ENCODE measurements around the gene C4orf50. TPM values are rescaled to one million over a fixed set of nuclear protein-coding genes. Genes with fewer than 3 reads are reported as not detected.
A peak's percentile ranks its signal among the peaks of the same experiment; 100 is the strongest.

C4orf50 gene
- total and polyA plus RNA-seq, 2 experiments from 2014 or later: 0.06 to 0.31 TPM

DNA sequence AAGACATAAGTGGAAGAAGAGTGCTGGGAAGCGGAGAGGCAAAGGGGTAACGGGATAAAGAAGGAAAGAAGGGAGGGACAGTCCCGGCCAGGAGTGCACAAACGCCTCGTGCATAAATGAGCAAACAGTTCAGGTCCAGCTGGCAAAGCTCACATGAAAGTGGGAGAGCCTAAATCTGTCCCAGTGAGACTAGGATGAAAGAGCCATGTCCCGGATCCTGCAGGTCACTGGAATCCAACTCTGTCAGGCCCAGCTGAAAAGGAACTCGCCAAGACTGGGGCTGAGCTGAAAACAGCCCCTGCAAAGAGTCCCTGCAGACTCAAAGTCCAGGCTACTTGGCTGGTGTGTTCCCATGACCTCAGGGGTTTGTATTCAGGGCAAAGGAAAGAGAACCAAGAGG lies 87.4 kb downstream of the C4orf50 start:
- Histone ChIP-seq H3K27me3 (ENCODE audit: insufficient read depth) (no peaks in the 10 kb centered on the region), H3K36me3 (ENCODE audit: insufficient read depth) (no peaks in the 10 kb centered on the region), H4K20me1 (replicated peaks; ENCODE audit: insufficient read depth) (no peaks in the 10 kb centered on the region), H3K9me2 (ENCODE audit: insufficient read depth) (no peaks in the 10 kb centered on the region), H3K4me2 (no peak overlapping the region), H3K79me2 (replicated peaks; ENCODE audit: insufficient read depth) (no peaks in the 10 kb centered on the region), H3K27ac (ENCODE audit: low read depth) (no peak overlapping the region), H3K4me1 (ENCODE audit: insufficient read depth) (peaks cover 10% of the 10 kb centered on the region; the same call in 1 of the 2 replicates), H2AFZ (peak overlapping the region; percentile 59; the same call in 1 of the 2 replicates), H3K4me3 (no peak overlapping the region), H3F3A (replicated peaks; ENCODE audit: low read depth) (no peaks in the 10 kb centered on the region)
- no peak overlapping the region for H3K27ac Mint-ChIP-seq
- ATAC-seq (peak; percentile 17; the same call in 2 of the 3 replicates), DNase-seq (ENCODE audit: low spot score) (no peak)
- peaks cover 5% of the 10 kb centered on the region for H3K27me3 Mint-ChIP-seq (ENCODE audit: insufficient read depth, low read depth, poor library complexity)
- no peaks in the 10 kb centered on the region for H3K9me3 Mint-ChIP-seq
- H3K4me1 Mint-ChIP-seq: peaks cover 26% of the 10 kb centered on the region
- H3K4me3 Mint-ChIP-seq: no peak overlapping the region
- no peaks in the 10 kb centered on the region for H3K36me3 Mint-ChIP-seq (ENCODE audit: low read depth)
- TF ChIP-seq, protein P1, sequence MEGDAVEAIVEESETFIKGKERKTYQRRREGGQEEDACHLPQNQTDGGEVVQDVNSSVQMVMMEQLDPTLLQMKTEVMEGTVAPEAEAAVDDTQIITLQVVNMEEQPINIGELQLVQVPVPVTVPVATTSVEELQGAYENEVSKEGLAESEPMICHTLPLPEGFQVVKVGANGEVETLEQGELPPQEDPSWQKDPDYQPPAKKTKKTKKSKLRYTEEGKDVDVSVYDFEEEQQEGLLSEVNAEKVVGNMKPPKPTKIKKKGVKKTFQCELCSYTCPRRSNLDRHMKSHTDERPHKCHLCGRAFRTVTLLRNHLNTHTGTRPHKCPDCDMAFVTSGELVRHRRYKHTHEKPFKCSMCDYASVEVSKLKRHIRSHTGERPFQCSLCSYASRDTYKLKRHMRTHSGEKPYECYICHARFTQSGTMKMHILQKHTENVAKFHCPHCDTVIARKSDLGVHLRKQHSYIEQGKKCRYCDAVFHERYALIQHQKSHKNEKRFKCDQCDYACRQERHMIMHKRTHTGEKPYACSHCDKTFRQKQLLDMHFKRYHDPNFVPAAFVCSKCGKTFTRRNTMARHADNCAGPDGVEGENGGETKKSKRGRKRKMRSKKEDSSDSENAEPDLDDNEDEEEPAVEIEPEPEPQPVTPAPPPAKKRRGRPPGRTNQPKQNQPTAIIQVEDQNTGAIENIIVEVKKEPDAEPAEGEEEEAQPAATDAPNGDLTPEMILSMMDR (conservative IDR thresholded peaks at IDR 0.05; ENCODE audit: low read depth in 2 of 2): no peak
- no peak for TF ChIP-seq CREB1 (CRISPR knock-in tag; IDR thresholded peaks at IDR 0.05; ENCODE audit: low read depth)
- TF ChIP-seq EZH2phosphoT487 (IDR thresholded peaks at IDR 0.05; ENCODE audit: unreplicated experiment): no peak
- no peak for TF ChIP-seq STAT1 (IDR thresholded peaks at IDR 0.05; ENCODE audit: unreplicated experiment)
- no peak for TF ChIP-seq ZNF114 (CRISPR knock-in tag; IDR thresholded peaks at IDR 0.05)
- TF ChIP-seq EZH2 (IDR thresholded peaks at IDR 0.05; ENCODE audit: low read depth, unreplicated experiment): no peak
- TF ChIP-seq ZNF462 (CRISPR knock-in tag; IDR thresholded peaks at IDR 0.05): no peak
- TF ChIP-seq JUNB (IDR thresholded peaks at IDR 0.05; ENCODE audit: unreplicated experiment): no peak
- no peak for TF ChIP-seq NANOG (IDR thresholded peaks at IDR 0.05; ENCODE audit: borderline replicate concordance)
- TF ChIP-seq ZNF331 (CRISPR knock-in tag; IDR thresholded peaks at IDR 0.05; ENCODE audit: low read depth): no peak
- TF ChIP-seq, protein P2, sequence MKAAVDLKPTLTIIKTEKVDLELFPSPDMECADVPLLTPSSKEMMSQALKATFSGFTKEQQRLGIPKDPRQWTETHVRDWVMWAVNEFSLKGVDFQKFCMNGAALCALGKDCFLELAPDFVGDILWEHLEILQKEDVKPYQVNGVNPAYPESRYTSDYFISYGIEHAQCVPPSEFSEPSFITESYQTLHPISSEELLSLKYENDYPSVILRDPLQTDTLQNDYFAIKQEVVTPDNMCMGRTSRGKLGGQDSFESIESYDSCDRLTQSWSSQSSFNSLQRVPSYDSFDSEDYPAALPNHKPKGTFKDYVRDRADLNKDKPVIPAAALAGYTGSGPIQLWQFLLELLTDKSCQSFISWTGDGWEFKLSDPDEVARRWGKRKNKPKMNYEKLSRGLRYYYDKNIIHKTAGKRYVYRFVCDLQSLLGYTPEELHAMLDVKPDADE (IDR thresholded peaks at IDR 0.05): no peak
- no peak for TF ChIP-seq REST (IDR thresholded peaks at IDR 0.05; ENCODE audit: unreplicated experiment)

Data from GM23338 (cell line).